C4-2B (cell line): Measurements from ENCODE around the gene LAMA2.

Source experiments
- H3K27ac ChIP-seq: fragments of 450-650 bp; 2 replicates; pipeline ENCODE4 v1.5.1; 2017
- ZFX ChIP-seq: fragments of 450-650 bp; IDR thresholded peaks from 2 replicates; pipeline ENCODE4 v1.6.1; 2017
- TF ChIP-seq, protein P1 (sequence below): fragments of 450-650 bp; conservative IDR thresholded peaks from 2 replicates; pipeline ENCODE4 v1.5.1; 2017; ENCODE audit warnings: mild to moderate bottlenecking

Gene LAMA2

DNA sequence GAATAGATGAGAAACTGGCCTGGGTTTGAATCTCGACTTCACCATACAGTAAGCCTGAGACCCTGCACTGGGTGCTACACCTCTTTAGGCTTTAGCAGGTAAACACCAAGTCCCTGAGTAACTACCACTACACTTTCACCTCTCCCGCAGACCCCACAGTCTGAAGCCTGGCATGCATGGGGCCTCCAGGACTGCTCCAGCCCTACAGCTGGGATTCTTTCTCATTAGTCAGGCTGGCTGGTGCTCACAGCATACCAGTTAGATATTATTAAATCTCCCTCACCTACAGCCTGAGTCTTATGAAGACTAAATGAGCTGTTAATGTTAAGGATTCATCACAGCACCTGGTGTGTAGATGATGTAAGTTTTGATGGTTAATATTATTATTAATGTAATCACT is 438.4 kb downstream of the LAMA2 start:
- H3K27ac ChIP-seq, result no peak overlapping the region
- TF ChIP-seq, protein P1, sequence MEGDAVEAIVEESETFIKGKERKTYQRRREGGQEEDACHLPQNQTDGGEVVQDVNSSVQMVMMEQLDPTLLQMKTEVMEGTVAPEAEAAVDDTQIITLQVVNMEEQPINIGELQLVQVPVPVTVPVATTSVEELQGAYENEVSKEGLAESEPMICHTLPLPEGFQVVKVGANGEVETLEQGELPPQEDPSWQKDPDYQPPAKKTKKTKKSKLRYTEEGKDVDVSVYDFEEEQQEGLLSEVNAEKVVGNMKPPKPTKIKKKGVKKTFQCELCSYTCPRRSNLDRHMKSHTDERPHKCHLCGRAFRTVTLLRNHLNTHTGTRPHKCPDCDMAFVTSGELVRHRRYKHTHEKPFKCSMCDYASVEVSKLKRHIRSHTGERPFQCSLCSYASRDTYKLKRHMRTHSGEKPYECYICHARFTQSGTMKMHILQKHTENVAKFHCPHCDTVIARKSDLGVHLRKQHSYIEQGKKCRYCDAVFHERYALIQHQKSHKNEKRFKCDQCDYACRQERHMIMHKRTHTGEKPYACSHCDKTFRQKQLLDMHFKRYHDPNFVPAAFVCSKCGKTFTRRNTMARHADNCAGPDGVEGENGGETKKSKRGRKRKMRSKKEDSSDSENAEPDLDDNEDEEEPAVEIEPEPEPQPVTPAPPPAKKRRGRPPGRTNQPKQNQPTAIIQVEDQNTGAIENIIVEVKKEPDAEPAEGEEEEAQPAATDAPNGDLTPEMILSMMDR, result no peak
- TF ChIP-seq ZFX, result no peak

DNA sequence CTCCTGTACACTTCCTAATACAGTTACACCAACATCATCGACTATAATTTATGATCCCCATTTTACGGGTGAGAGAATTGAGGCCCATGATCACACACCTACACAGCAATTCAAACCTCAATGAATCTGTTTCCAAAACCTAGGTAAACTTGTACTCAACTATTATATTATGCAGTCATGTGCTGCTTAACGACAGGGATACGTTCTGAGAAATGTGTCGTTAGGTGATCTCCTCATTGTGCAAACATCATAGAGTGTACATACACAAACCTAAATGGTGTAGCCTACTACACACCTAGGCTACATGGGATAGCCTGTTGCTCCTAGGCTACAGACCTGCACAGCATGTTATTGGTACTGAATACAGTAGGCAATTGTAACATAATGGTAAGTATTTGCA is 441.4 kb downstream of the LAMA2 start:
- H3K27ac ChIP-seq, result no peak overlapping the region
- TF ChIP-seq, protein P1, result no peak
- no peak for TF ChIP-seq ZFX

DNA sequence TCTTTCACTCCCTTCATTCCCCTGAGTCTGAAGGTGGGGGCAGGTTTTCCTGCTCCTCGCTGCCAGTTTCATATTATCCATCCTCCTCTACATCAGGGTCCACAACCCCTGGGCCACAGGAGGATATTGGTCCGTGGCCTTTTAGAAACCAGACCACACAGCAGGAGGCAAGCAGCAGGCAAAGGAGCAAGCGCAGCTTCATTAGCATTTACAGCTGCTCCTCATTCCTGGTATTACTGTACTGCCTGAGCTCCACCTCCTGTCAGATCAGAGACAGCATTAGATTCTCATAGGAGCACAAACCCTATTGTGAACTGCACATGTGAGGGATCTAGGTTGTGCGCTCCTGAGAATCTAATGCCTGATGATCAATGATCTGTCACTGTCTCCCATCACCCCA is 446.7 kb downstream of the LAMA2 start:
- no peak overlapping the region for H3K27ac ChIP-seq
- TF ChIP-seq, protein P1, result no peak
- TF ChIP-seq ZFX, result no peak

DNA sequence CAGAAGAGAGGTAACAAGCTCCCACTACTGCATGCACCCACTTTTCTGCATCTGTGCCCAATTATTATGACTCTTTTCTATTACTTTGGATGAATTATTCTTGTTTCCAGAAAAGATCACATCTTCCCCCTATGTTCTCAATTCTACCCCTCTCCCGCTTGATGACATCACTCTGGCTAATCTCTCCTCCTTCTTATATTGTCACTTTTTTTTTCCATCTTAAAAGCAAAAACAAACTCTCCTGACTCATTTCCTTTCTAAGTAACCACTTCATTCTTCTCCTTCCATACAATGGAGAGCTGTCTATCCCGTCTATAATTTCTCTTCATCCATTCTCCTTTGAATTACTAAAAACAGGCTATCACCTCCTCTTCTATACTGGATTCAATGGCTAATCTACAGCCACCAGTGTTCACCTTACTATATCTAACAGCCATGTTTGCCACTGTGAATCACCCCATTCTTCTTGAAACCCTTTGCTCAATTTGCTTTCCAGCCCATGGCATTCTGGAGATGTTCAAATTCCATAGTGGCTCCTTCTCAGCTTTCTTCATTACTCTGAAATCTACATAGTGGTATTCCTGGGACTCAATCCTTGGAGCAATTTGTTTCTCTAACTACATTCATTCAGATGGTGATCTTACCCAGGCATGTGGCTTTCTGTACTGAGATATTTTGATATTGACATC is 448.7 kb downstream of the LAMA2 start:
- H3K27ac ChIP-seq, result no peak overlapping the region
- TF ChIP-seq, protein P1, result no peak
- TF ChIP-seq ZFX, result no peak

DNA sequence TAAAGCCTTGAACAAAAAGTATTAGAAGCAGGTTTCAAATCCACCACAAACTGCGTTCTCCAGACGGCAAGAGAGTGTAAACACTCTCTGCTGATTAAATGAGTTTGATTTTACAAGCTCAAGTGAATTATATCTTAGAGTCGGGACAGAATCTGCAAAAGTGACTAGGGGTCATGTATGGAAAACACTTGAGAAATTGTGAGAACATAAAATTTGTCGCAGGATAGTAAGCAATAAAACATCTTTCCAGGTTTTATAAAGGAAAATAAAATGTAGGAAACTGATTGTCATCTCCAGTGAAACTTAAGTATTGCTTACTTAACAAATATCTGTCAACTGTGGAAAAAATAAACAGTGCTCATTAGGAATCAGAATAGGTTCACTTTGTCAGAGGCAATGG is 452.9 kb downstream of the LAMA2 start:
- TF ChIP-seq ZFX, result no peak
- TF ChIP-seq, protein P1, result no peak

DNA sequence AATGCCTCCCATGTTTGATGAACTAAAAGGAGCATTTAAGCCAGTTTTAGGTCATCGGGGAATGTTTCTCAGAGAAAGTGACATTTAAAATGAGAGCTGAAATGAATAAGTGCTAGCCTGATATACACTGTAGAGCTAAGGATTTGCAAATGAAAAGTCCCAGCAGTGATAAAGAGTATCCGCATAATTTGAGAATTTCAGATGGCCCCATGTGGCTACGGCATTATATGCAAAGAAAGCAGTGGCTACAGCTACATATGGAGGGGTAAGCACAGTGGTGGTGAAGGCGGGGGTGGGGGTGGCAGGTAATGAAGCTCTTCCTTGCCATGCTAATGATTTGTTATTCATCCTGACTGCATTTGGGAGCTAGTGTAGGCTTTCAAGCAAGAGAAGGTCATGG is 455.7 kb downstream of the LAMA2 start:
- H3K27ac ChIP-seq, result no peak overlapping the region
- no peak for TF ChIP-seq ZFX
- TF ChIP-seq, protein P1, result no peak

More for the DNA sequence above, 452.9 kb downstream of the LAMA2 start:
- no peak overlapping the region for H3K27ac ChIP-seq

DNA sequence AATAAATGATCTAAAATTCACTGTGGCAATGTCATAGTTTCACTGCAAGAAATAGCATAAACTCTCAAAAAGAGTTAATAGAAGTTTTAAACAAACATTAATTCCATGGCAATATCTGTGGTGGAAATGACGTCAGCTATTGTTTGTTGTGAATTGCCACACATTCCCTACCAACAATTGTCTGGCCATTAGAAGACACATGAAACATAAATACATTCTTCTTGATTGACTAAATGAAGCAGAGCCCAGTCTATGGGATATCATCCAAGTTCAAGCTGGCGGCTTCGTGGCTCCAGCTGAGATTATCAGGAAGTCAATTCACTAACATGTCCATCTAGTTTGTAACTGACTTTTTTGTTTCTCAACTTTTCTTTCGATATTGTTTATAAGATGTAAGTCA is 458.0 kb downstream of the LAMA2 start:
- H3K27ac ChIP-seq, result no peak overlapping the region
- TF ChIP-seq ZFX, result no peak

DNA sequence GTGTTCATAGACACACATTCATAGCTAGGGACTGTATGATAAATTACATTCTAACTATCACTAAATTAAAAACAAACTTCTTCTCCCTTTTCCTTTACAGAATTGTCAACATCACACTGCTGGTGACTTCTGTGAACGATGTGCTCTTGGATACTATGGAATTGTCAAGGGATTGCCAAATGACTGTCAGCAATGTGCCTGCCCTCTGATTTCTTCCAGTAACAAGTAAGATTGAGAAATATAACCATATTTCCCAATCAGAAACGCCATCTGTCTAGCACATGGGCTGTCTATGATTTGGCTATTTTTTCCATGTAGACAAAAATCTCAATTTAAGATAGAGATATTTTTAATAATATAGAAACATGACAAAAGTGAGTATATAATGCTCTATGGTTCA is 459.3 kb downstream of the LAMA2 start:
- H3K27ac ChIP-seq, result no peak overlapping the region
- TF ChIP-seq, protein P1, result no peak
- TF ChIP-seq ZFX, result no peak
